ENCODE data around the gene FAM210A.
"Not testable (repeated sequence)": the region's sequence is repeated elsewhere in the genome, so short reads cannot be mapped to it uniquely, and the experiment has no call there.

Gene FAM210A

DNA sequence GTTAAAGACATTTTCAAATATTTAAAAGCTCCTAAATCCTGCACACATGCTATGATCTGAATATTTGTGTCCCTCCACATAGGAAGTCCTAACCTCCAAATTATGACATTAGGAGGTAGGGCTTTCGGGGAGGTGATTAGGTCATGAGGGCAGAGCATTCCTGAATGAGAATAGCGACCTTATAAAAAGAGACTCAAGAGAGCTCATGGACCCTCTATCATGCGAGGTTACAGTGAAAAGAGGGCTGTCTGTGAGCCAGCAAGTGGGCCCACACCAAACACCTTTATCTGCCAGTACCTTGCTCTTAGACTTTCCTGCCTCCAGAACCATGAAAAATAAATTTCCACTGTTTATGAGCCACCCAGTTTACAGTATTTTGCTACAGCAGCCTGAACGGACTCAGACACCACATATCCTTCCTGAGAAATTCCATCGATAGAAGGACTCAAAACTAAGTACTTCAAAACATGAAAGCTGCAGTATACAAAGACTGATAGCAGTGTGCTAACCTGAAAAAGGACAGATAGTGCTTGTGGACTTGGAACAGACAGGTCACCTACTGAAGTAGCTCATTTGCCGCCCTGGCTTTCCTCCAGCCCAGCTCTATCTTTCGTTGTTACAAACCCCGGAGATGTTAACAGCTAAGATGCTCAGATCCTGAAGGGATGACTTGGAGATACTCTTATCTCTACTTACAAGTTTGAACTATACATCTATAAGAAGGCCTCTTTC lies 13.8 kb downstream of the FAM210A start:
- no peak for DNase-seq (ENCODE audit: low read depth, low spot score)
- in situ Hi-C loops (cut with HindIII; ENCODE audit: low sequenced_read_pairs): no loop called here
- no peak overlapping the region for H3K4me3 ChIP-seq (ENCODE audit: low read depth, low read length)
- TF ChIP-seq, protein P1, sequence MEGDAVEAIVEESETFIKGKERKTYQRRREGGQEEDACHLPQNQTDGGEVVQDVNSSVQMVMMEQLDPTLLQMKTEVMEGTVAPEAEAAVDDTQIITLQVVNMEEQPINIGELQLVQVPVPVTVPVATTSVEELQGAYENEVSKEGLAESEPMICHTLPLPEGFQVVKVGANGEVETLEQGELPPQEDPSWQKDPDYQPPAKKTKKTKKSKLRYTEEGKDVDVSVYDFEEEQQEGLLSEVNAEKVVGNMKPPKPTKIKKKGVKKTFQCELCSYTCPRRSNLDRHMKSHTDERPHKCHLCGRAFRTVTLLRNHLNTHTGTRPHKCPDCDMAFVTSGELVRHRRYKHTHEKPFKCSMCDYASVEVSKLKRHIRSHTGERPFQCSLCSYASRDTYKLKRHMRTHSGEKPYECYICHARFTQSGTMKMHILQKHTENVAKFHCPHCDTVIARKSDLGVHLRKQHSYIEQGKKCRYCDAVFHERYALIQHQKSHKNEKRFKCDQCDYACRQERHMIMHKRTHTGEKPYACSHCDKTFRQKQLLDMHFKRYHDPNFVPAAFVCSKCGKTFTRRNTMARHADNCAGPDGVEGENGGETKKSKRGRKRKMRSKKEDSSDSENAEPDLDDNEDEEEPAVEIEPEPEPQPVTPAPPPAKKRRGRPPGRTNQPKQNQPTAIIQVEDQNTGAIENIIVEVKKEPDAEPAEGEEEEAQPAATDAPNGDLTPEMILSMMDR (IDR thresholded peaks at IDR 0.05; ENCODE audit: low read depth, low read length): no peak

DNA sequence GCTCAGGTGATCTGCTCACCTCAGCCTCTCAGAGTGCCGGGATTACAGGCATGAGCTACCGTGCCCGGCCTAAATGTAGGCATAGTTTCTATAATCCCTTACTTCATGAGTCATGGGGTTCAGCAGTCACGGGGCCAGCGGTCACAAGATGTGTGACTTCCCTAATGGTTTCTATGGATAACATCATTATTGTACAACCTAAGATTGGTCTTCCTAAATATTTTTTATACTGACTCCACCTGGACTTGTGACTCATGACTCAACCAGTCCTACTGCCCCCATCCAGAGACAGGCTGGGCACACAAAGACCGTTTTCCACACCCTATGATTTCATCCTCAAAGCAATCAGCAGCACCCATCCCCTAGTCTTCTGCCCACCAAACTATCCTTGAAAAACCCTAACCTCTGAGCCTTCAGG lies 15.9 kb downstream of the FAM210A start:
- TF ChIP-seq, protein P1 (IDR thresholded peaks at IDR 0.05; ENCODE audit: low read depth, low read length): no peak
- peak; percentile 37 for DNase-seq (ENCODE audit: low read depth, low spot score)
- in situ Hi-C loops (cut with HindIII; ENCODE audit: low sequenced_read_pairs): no loop called here
- no peak overlapping the region for H3K4me3 ChIP-seq (ENCODE audit: low read depth, low read length)

DNA sequence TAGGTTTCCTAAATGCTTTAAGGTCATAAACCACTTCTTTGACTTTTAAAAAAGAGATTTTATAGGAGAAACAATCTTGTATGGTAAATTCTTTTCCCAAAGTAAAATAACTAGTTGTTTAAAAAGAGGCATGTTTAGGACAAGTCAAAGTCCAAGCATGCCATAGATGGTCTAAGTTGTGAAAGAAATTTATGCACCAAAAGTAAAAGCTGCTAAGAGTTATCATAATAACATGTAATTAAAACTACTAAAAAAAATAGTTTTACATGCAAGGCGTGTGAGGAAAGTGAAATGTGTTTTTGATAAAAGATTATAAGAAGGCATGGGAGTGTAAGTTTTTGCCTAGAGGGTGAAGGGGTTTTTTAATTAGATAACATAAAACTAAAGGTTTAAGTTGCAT lies 22.5 kb downstream of the FAM210A start:
- TF ChIP-seq, protein P1 (IDR thresholded peaks at IDR 0.05; ENCODE audit: low read depth, low read length): no peak
- peak; percentile 43 for DNase-seq (ENCODE audit: low read depth, low spot score)
- in situ Hi-C loops (cut with HindIII; ENCODE audit: low sequenced_read_pairs): no loop called here
- no peak overlapping the region for H3K4me3 ChIP-seq (ENCODE audit: low read depth, low read length)

DNA sequence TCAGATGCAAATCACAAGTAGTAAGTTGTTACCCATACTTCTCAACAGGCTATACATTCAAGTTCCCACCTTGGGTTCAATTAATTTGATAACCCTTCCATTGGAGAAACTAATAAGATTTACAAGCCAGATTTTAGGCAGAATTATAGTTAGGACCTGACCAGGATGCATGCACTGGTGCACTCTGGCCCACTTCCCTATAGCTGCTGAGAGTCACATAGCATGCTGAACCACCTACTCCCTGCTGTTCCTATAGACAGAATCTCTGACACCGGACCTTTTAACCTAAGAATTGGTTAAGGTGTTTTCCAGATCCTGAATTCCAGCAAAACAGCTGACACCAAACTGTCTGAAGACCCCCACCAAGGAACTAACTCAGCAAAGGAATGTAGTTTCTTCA lies 26.2 kb downstream of the FAM210A start:
- TF ChIP-seq, protein P1 (IDR thresholded peaks at IDR 0.05; ENCODE audit: low read depth, low read length): no peak
- DNase-seq (ENCODE audit: low read depth, low spot score): no peak
- in situ Hi-C loops (cut with HindIII; ENCODE audit: low sequenced_read_pairs): no loop called here
- H3K4me3 ChIP-seq (ENCODE audit: low read depth, low read length): no peak overlapping the region

DNA sequence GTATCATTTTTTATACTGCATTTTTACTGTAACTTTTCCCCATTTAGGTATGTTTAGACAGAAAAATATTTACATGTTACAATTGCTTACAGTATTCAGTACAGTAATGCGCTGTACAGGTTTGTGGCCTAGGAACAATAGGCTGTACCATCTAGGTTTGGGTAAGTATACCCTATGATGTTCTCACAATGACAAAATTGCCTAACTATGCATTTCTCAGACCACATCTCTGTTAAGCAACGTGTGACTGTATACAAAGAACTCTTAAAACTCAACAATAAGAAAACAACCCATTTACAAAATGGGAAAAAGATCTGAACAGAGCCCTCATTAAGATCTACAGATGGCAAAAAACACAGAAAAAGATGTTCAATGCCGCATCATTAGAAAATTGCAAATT lies 29.4 kb downstream of the FAM210A start:
- no peak for DNase-seq (ENCODE audit: low read depth, low spot score)
- H3K4me3 ChIP-seq (ENCODE audit: low read depth, low read length): no peak overlapping the region
- in situ Hi-C loops (cut with HindIII; ENCODE audit: low sequenced_read_pairs): no loop called here
- TF ChIP-seq, protein P1 (IDR thresholded peaks at IDR 0.05; ENCODE audit: low read depth, low read length): no peak

DNA sequence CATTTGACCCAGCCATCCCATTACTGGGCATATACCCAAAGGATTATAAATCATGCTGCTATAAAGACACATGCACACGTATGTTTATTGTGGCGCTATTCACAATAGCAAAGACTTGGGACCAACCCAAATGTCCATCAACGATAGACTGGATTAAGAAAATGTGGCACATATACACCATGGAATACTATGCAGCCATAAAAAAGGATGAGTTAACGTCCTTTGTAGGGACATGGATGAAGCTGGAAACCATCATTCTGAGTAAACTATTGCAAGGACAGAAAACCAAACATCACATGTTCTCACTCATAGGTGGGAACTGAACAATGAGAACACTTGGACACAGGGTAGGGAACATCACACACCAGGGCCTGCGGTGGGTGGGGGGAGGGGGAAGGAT lies 31.0 kb downstream of the FAM210A start:
- in situ Hi-C loops (cut with HindIII; ENCODE audit: low sequenced_read_pairs); DNase-seq (ENCODE audit: low read depth, low spot score); H3K4me3 ChIP-seq (ENCODE audit: low read depth, low read length): not testable (repeated sequence)

DNA sequence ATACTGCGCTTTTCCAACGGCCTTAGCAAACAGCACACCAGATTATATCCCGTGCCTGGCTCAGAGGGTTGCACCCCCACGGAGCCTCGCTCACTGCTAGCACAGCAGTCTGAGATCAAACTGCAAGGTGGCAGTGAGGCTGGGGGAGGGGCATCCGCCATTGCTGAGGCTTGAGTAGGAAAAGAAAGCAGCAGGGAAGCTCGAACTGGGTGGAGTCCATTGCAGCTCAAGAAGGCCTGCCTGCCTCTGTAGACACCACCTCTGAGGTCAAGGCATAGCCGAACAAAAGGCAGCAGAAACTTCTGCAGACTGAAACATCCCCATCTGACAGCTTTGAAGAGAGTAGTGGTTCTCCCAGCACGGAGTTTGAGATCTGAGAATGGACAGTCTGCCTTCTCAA lies 36.3 kb downstream of the FAM210A start:
- H3K4me3 ChIP-seq (ENCODE audit: low read depth, low read length); in situ Hi-C loops (cut with HindIII; ENCODE audit: low sequenced_read_pairs); DNase-seq (ENCODE audit: low read depth, low spot score): not testable (repeated sequence)

Measured in astrocyte of the spinal cord (primary cell).